ENCODE results near the gene PDS5B.

- TF ChIP-seq CTCF (IDR thresholded peaks at IDR 0.05) (no peak), POLR2A (IDR thresholded peaks at IDR 0.05) (no peak)
Measured at GRCh38 chr13:32610977-32611376, 24.7 kb downstream of the PDS5B start.
